Astrocyte (in vitro differentiated cells and primary cell): ENCODE data around the gene PRKCA.

Experiments
- CTCF ChIP-seq: IDR thresholded peaks from 2 replicates; pipeline ENCODE4 v1.5.1; 2011; ENCODE audit warnings: low read depth, mild to moderate bottlenecking, inconsistent platforms, low read length, moderate library complexity; ENCODE audit not compliant: insufficient read depth
- EZH2 ChIP-seq: IDR thresholded peaks from 2 replicates; pipeline ENCODE4 v1.6.1; 2012; ENCODE audit warnings: mild to moderate bottlenecking, low read length, inconsistent platforms; ENCODE audit not compliant: insufficient read depth

- TF ChIP-seq CTCF (no peak), EZH2 (no peak)
Measured at GRCh38 chr17:66354981-66355380, 52.6 kb downstream of the PRKCA start.
